HepG2 (cell line): ENCODE data around the gene TCF7L2. TPM values are rescaled to one million over a fixed set of nuclear protein-coding genes. Genes with fewer than 3 reads are reported as not detected.
A peak's percentile ranks its signal among the peaks of the same experiment; 100 is the strongest.

Experiments
- BORCS8-MEF2B ChIP-seq: sonication (generic); formaldehyde crosslinking; IDR thresholded peaks from 2 replicates; pipeline ENCODE4 v1.8.0; 2022; ENCODE audit warnings: mild to moderate bottlenecking, missing genetic modification reagents
- NFE2L1 ChIP-seq: sonication (generic); formaldehyde crosslinking; IDR thresholded peaks from 2 replicates; pipeline ENCODE4 v1.4.0; 2020; ENCODE audit warnings: missing genetic modification reagents, mild to moderate bottlenecking, borderline replicate concordance
- PCBP1 ChIP-seq: fragments of 200-400 bp; formaldehyde crosslinking; IDR thresholded peaks from 2 replicates; pipeline ENCODE4 v1.6.1; 2017; ENCODE audit warnings: mild to moderate bottlenecking, low read depth, low read length, borderline replicate concordance
- PPARG ChIP-seq: conservative IDR thresholded peaks from 2 replicates; pipeline ENCODE4 v1.6.1; 2016; ENCODE audit warnings: missing biosample characterization, missing genetic modification reagents
- RFX5 ChIP-seq: IDR thresholded peaks from 2 replicates; pipeline ENCODE4 v1.6.1; 2011; ENCODE audit warnings: low read depth, low read length, improper control_type of control experiment
- SMYD3 ChIP-seq: sonication (generic); formaldehyde crosslinking; IDR thresholded peaks from 2 replicates; pipeline ENCODE4 v1.8.1; 2023; ENCODE audit warnings: mild to moderate bottlenecking, missing genetic modification reagents
- SRSF9 ChIP-seq: fragments of 200-400 bp; formaldehyde crosslinking; IDR thresholded peaks from 2 replicates; pipeline ENCODE4 v1.6.1; 2018; ENCODE audit warnings: borderline replicate concordance, mild to moderate bottlenecking, low read depth, low read length; ENCODE audit not compliant: insufficient read depth, poor library complexity, severe bottlenecking
- ZNF234 ChIP-seq: sonication (generic); formaldehyde crosslinking; conservative IDR thresholded peaks from 2 replicates; pipeline ENCODE4 v1.5.1; 2020; ENCODE audit warnings: mild to moderate bottlenecking, missing genetic modification reagents
- ZNF326 ChIP-seq: sonication (generic); formaldehyde crosslinking; IDR thresholded peaks from 2 replicates; pipeline ENCODE4 v1.4.0; 2020; ENCODE audit warnings: missing genetic modification reagents, borderline replicate concordance
- ZNF605 ChIP-seq: sonication (generic); formaldehyde crosslinking; IDR thresholded peaks from 2 replicates; pipeline ENCODE4 v1.8.0; 2022; ENCODE audit warnings: mild to moderate bottlenecking, missing genetic modification reagents
- ZNF747 ChIP-seq: sonication (generic); formaldehyde crosslinking; IDR thresholded peaks from 2 replicates; pipeline ENCODE4 v1.8.1; 2023; ENCODE audit warnings: missing genetic modification reagents, mild to moderate bottlenecking, borderline replicate concordance
- ZNF878 ChIP-seq: sonication (generic); formaldehyde crosslinking; IDR thresholded peaks from 2 replicates; pipeline ENCODE4 v1.8.1; 2023; ENCODE audit warnings: mild to moderate bottlenecking, missing genetic modification reagents, moderate library complexity
- ZSCAN9 ChIP-seq: IDR thresholded peaks from 2 replicates; pipeline ENCODE4 v1.6.1; 2016; ENCODE audit warnings: borderline replicate concordance
- polyA plus RNA-seq, 8 experiments: library from polyadenylated mRNA; depleted of rRNA in 3 of 8; stranded (reverse) in 7 of 8; unstranded in 1 of 8; fragments of >200 nt; fragmentation: Illumina TruSeq in 4 of 8; extraction: Trizol in 4 of 8; gene quantifications; 2 replicates each; pipeline versions ENCODE4 v1.2.1 to v1.2.3, GENCODE V29; 2011 to 2016; ENCODE audit warnings: low read depth in 4 of 8, missing spikeins in 1 of 8, mixed read lengths in 1 of 8; ENCODE audit not compliant: insufficient read depth in 1 of 8
- total RNA-seq, 5 experiments: library from RNA; depleted of rRNA; stranded (reverse); fragments of >200 nt; fragmentation: Illumina TruSeq; extraction: Trizol; gene quantifications; 2 replicates each; pipeline ENCODE4 v1.2.3, GENCODE V29; 2016; ENCODE audit warnings: low read depth in 1 of 5
- TF ChIP-seq, protein P1 (sequence below): sonication (generic); formaldehyde crosslinking; IDR thresholded peaks from 2 replicates; pipeline ENCODE4 v1.9.0; 2021; ENCODE audit warnings: missing genetic modification reagents, borderline replicate concordance
- TF ChIP-seq, protein P2 (sequence below): sonication (generic); formaldehyde crosslinking; IDR thresholded peaks from 2 replicates; pipeline ENCODE4 v1.4.0; 2020; ENCODE audit warnings: missing genetic modification reagents
- TF ChIP-seq, protein P3 (sequence below): IDR thresholded peaks from 2 replicates; pipeline ENCODE4 v1.6.1; 2016; ENCODE audit warnings: missing compliant biosample characterization, missing genetic modification reagents, borderline replicate concordance
- TF ChIP-seq, protein P4 (sequence below): sonication (generic); formaldehyde crosslinking; conservative IDR thresholded peaks from 2 replicates; pipeline ENCODE4 v1.8.1; 2023; ENCODE audit warnings: missing genetic modification reagents
- TF ChIP-seq, protein P5 (sequence below): sonication (generic); formaldehyde crosslinking; IDR thresholded peaks from 2 replicates; pipeline ENCODE4 v1.5.0; 2020; ENCODE audit warnings: mild to moderate bottlenecking, missing genetic modification reagents, borderline replicate concordance

TCF7L2 gene
- total and polyA plus RNA-seq, 2 of the 13 experiments (the other 11 are each of a cell fraction or from before 2014, with no cell fraction given) = 3.9 to 13.7 TPM

DNA sequence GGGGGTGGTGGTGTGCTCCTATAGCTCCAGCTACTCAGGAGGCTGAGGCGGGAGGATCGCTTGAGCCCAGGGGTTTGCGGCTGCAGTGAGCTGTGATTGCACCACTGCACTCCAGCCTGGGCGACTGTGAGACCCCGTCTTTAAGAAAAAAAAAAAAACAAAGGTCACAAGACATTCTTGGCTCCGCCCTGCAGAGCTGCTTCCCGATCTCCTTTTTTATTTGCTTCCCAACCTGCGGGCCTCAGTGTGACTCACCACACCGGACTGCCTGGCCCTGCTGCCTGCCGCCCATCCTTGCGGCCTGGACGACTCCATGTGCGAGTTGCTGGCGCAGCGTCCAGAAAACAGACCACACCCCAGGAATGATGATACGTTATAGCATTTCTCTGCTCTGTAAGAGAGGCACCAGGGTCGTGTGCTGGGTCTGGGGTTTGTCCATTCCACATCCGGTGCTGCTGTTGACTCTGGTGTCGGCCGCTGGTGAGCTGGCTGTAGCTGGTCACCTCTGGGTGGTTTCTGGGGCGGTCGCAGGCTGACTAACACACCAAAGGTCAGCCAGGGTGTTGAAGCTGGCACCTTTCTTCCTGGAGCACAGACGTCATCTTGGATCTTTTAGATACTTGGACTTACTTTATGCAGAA, 123.6 kb downstream of the TCF7L2 start (continued):
- TF ChIP-seq, protein P1, sequence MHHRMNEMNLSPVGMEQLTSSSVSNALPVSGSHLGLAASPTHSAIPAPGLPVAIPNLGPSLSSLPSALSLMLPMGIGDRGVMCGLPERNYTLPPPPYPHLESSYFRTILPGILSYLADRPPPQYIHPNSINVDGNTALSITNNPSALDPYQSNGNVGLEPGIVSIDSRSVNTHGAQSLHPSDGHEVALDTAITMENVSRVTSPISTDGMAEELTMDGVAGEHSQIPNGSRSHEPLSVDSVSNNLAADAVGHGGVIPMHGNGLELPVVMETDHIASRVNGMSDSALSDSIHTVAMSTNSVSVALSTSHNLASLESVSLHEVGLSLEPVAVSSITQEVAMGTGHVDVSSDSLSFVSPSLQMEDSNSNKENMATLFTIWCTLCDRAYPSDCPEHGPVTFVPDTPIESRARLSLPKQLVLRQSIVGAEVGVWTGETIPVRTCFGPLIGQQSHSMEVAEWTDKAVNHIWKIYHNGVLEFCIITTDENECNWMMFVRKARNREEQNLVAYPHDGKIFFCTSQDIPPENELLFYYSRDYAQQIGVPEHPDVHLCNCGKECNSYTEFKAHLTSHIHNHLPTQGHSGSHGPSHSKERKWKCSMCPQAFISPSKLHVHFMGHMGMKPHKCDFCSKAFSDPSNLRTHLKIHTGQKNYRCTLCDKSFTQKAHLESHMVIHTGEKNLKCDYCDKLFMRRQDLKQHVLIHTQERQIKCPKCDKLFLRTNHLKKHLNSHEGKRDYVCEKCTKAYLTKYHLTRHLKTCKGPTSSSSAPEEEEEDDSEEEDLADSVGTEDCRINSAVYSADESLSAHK (CRISPR knock-in tag) = no peak
- TF ChIP-seq PPARG = peak; percentile 69
- no peak for TF ChIP-seq ZNF326 (CRISPR knock-in tag)
- peak; percentile 59; the same call in 1 of the 2 replicates for TF ChIP-seq ZNF605 (CRISPR knock-in tag)
- TF ChIP-seq SMYD3 (CRISPR knock-in tag) = peak; percentile 49; the same call in 1 of the 2 replicates
- TF ChIP-seq, protein P2, sequence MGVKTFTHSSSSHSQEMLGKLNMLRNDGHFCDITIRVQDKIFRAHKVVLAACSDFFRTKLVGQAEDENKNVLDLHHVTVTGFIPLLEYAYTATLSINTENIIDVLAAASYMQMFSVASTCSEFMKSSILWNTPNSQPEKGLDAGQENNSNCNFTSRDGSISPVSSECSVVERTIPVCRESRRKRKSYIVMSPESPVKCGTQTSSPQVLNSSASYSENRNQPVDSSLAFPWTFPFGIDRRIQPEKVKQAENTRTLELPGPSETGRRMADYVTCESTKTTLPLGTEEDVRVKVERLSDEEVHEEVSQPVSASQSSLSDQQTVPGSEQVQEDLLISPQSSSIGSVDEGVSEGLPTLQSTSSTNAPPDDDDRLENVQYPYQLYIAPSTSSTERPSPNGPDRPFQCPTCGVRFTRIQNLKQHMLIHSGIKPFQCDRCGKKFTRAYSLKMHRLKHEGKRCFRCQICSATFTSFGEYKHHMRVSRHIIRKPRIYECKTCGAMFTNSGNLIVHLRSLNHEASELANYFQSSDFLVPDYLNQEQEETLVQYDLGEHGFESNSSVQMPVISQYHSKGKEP = no peak
- no peak for TF ChIP-seq ZNF234 (CRISPR knock-in tag)
- TF ChIP-seq ZNF878 (CRISPR knock-in tag) = no peak
- no peak for TF ChIP-seq BORCS8-MEF2B (CRISPR knock-in tag)
- no peak for TF ChIP-seq ZNF747 (CRISPR knock-in tag)
- TF ChIP-seq RFX5 = no peak
- TF ChIP-seq ZSCAN9 (CRISPR knock-in tag) = no peak
- no peak for TF ChIP-seq SRSF9
- TF ChIP-seq, protein P3, sequence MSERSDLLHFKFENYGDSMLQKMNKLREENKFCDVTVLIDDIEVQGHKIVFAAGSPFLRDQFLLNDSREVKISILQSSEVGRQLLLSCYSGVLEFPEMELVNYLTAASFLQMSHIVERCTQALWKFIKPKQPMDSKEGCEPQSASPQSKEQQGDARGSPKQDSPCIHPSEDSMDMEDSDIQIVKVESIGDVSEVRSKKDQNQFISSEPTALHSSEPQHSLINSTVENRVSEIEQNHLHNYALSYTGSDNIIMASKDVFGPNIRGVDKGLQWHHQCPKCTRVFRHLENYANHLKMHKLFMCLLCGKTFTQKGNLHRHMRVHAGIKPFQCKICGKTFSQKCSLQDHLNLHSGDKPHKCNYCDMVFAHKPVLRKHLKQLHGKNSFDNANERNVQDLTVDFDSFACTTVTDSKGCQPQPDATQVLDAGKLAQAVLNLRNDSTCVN (CRISPR knock-in tag) = peak; percentile 81; the same call in 1 of the 2 replicates
- TF ChIP-seq, protein P4, sequence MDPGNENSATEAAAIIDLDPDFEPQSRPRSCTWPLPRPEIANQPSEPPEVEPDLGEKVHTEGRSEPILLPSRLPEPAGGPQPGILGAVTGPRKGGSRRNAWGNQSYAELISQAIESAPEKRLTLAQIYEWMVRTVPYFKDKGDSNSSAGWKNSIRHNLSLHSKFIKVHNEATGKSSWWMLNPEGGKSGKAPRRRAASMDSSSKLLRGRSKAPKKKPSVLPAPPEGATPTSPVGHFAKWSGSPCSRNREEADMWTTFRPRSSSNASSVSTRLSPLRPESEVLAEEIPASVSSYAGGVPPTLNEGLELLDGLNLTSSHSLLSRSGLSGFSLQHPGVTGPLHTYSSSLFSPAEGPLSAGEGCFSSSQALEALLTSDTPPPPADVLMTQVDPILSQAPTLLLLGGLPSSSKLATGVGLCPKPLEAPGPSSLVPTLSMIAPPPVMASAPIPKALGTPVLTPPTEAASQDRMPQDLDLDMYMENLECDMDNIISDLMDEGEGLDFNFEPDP (CRISPR knock-in tag) = no peak
- TF ChIP-seq, protein P5, sequence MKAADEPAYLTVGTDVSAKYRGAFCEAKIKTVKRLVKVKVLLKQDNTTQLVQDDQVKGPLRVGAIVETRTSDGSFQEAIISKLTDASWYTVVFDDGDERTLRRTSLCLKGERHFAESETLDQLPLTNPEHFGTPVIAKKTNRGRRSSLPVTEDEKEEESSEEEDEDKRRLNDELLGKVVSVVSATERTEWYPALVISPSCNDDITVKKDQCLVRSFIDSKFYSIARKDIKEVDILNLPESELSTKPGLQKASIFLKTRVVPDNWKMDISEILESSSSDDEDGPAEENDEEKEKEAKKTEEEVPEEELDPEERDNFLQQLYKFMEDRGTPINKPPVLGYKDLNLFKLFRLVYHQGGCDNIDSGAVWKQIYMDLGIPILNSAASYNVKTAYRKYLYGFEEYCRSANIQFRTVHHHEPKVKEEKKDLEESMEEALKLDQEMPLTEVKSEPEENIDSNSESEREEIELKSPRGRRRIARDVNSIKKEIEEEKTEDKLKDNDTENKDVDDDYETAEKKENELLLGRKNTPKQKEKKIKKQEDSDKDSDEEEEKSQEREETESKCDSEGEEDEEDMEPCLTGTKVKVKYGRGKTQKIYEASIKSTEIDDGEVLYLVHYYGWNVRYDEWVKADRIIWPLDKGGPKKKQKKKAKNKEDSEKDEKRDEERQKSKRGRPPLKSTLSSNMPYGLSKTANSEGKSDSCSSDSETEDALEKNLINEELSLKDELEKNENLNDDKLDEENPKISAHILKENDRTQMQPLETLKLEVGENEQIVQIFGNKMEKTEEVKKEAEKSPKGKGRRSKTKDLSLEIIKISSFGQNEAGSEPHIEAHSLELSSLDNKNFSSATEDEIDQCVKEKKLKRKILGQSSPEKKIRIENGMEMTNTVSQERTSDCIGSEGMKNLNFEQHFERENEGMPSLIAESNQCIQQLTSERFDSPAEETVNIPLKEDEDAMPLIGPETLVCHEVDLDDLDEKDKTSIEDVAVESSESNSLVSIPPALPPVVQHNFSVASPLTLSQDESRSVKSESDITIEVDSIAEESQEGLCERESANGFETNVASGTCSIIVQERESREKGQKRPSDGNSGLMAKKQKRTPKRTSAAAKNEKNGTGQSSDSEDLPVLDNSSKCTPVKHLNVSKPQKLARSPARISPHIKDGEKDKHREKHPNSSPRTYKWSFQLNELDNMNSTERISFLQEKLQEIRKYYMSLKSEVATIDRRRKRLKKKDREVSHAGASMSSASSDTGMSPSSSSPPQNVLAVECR = peak; percentile 35; the same call in 1 of the 2 replicates
- TF ChIP-seq NFE2L1 (CRISPR knock-in tag) = no peak
- no peak for TF ChIP-seq PCBP1
